Fibroblast of villous mesenchyme (primary cell): Measurements from ENCODE around the gene TMC3. TPM values are rescaled to one million over a fixed set of nuclear protein-coding genes. Genes with fewer than 3 reads are reported as not detected.

Source experiments
- DNase-seq: peaks from one replicate; pipeline ENCODE4 v3.0.0-alpha.2; 2010; ENCODE audit warnings: low read depth
- H3K4me3 ChIP-seq: 2 replicates; pipeline ENCODE4 v1.5.1; 2011; ENCODE audit warnings: low read depth, mild to moderate bottlenecking, low read length
- total RNA-seq: library from RNA; depleted of rRNA; stranded (reverse); fragments of >200 nt; gene quantifications from 2 replicates; pipeline ENCODE4 v1.2.3, GENCODE V29; 2012
- TF ChIP-seq, protein P1 (sequence below): IDR thresholded peaks from 2 replicates; pipeline ENCODE4 v1.5.1; 2012; ENCODE audit warnings: low read depth, mild to moderate bottlenecking, low read length; ENCODE audit not compliant: insufficient read depth

Gene TMC3
- total RNA-seq, 1 donor = not detected

DNA sequence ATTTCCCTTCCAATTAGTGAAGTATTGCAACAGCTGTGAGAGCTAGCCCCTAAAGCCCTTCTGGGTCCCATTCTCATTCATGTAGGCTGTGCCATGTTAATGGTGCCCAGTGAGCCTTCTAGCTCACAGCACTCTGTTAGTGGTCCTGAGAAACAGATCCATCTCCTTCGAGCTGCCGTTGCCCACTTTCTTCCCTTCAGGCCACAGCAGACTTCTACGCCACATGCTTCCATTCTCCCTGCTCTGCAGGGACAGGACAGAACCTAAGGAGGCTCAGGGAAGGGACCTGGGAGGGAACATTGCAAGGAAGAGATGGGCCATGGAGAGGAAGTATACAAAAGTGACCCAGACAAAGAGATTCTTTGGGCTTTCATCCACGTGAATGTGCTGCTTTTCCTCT is 38.4 kb downstream of the TMC3 start:
- DNase-seq = no peak

DNA sequence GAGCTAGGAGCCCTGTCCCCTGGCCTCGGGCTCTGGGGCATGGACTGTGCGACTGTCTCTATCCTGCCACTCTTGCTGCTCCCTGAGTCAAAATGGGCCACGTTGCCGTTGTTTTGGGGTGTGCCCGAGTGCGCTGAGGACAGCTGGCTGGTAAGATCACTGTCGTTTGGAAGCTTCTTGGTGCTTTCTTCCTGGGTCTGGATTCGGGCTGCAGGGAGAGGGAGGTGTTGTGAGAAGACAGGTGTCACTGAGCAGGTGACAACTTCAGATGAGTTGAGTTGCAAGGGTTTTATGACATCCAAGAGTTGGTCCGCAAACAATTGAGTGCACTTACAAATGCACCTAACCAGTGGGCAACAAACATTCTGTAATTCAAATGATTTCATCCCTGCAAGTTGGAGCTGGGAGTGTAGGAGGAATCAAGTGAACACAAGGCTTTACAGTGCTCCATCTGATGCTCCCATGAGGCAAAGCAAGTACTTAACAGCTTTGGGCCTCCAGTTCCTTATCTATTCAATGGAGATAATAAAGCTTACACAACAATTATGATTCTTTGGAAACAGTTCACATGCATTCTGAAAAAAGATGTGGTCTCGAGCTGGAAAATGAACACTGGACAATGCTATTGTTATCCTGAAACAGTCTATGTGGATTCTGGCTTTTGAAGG is 39.1 kb downstream of the TMC3 start:
- no peak overlapping the region for H3K4me3 ChIP-seq
- DNase-seq = peak; percentile 81
- TF ChIP-seq, protein P1, sequence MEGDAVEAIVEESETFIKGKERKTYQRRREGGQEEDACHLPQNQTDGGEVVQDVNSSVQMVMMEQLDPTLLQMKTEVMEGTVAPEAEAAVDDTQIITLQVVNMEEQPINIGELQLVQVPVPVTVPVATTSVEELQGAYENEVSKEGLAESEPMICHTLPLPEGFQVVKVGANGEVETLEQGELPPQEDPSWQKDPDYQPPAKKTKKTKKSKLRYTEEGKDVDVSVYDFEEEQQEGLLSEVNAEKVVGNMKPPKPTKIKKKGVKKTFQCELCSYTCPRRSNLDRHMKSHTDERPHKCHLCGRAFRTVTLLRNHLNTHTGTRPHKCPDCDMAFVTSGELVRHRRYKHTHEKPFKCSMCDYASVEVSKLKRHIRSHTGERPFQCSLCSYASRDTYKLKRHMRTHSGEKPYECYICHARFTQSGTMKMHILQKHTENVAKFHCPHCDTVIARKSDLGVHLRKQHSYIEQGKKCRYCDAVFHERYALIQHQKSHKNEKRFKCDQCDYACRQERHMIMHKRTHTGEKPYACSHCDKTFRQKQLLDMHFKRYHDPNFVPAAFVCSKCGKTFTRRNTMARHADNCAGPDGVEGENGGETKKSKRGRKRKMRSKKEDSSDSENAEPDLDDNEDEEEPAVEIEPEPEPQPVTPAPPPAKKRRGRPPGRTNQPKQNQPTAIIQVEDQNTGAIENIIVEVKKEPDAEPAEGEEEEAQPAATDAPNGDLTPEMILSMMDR = no peak

More for the DNA sequence above, 38.4 kb downstream of the TMC3 start:
- TF ChIP-seq, protein P1 = no peak
- no peak overlapping the region for H3K4me3 ChIP-seq

DNA sequence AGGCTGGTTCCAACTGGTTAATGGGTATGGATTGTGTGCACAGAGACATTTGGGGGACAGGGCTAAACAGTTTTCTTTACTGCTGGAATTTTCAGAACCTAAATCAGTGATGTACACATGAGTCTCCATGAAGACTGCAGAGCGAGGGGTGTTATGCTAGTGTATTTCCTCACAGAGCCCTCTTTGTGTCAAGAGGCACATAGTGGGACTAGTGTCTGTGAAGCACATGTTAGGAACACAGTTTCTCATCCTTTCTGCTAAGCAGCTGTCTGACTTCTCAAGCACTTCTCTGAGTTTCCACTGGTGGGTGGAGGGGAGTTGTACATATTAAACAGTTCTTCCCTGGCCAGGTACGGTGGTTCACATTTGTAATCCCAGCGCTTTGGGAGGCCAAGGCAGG is 40.6 kb downstream of the TMC3 start:
- H3K4me3 ChIP-seq = no peak overlapping the region
- no peak for DNase-seq
- TF ChIP-seq, protein P1 = no peak

DNA sequence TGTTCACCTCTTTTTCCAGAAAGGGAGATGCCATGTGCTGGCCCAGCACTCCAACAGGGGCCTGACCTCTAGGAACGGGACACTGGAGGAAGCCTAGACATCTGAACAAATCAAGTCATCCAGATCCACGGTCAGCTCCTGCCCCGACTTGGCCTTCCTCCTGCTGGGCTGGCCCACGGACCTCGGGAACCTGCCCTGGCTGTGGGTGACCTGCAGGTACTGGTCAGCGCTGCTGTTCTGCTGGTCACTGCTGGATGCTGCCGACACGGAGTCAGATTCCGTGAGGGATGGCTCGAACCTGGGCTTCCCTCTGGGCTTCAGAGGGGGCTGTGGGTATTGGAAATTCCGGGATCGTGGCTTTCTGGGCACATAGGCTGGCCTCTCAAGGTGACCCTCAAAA is 41.7 kb downstream of the TMC3 start:
- TF ChIP-seq, protein P1 = no peak
- no peak overlapping the region for H3K4me3 ChIP-seq
- no peak for DNase-seq

DNA sequence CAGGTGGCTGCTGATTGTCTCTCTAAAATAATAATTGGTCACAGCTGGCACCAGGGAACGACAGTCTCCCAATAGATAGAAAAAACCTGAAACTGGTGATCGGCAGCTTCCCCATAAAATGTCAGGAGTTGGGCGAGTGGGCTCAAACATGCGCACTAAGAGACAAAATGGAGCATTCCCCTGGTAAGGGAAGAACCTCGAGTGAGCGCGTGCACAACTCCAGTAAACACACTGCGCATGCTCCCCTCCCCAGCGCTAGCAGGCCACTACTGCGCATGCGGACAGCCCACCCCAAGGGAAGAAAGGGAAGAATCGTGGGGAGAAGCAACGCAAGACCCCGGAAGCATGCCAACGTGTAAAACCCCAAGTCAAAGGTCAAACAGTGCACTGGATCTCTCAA is 42.4 kb downstream of the TMC3 start:
- TF ChIP-seq, protein P1 = no peak
- peak; percentile 63 for DNase-seq
- H3K4me3 ChIP-seq = peak overlapping the region; percentile 19

DNA sequence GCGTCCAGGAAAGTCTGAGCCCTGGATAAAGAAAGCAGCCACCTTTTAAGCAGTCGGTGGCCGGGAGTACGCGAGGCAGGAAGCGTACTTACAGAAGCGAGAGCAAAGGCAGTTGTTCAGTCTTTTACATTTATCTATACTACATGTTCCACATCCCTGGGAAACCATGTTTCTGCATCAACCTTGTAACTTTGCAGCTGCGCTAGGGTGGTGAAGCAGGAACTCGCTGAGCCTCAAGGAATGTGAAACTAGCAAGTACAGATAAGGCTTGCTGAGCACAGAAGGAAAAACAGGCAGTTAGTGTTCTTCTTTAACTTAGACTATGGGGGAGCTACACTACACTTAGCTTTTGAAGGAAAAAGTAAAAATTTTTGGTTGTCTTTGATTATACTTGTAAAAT is 42.9 kb downstream of the TMC3 start:
- DNase-seq = peak; percentile 90

DNA sequence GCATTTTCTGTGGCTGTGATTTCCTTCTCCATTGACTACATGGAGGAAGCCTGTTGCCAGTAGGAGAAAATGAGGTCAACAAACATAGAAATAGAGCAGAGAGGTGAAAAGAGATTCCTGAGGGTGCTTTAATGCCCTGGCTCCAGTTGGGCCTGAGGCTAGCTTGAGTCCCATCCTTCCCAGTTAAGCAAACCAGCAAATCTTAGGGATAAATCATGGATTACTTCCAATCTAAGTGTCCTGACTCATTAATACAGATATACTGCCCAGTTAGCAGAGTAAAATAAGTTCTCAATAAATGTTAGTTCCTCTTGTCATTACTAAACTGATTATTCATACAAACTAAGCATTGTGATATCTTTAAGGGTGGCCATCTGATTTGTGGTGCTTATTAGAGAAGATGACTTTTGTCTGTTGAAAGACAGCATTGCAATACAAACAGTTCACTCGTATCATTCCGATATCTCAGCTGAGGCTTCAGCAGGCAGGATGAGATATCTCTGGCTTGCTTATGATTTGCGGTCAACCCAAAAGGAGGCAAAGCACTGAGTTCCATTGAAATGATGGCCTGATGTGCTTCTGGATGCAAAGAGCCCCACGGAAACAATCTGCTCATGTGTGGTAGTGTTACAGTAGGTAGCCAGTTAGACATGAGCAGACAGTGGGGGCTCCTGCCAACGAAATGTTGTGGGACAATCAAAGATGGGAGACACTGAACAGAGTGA is 43.5 kb downstream of the TMC3 start:
- TF ChIP-seq, protein P1 = no peak
- peak overlapping the region; percentile 7 for H3K4me3 ChIP-seq
- peak; percentile 74 for DNase-seq

More for the DNA sequence above, 42.9 kb downstream of the TMC3 start:
- H3K4me3 ChIP-seq = peak overlapping the region; percentile 7
